Lower lobe of right lung (tissue), 2 donors: ENCODE results near the gene AKIRIN2. TPM values are rescaled to one million over a fixed set of nuclear protein-coding genes. Genes with fewer than 3 reads are reported as not detected.
"Not testable (repeated sequence)": the region's sequence is repeated elsewhere in the genome, so short reads cannot be mapped to it uniquely, and the experiment has no call there.

ENCODE experiments used
- ATAC-seq, 2 donors: fragments of 200-7000 bp; cut with Tn5 transposase; one replicate each; pipeline ENCODE4 v1.9.1; 2020 to 2022; ENCODE audit warnings: mild to moderate bottlenecking in 2 of 2, moderate library complexity in 2 of 2
- DNase-seq: peaks from one replicate; pipeline ENCODE4 v3.0.0-alpha.2; 2020
- H3K27ac ChIP-seq: fragments of 200-600 bp; one replicate; pipeline ENCODE4 v1.8.0; 2022
- H3K27me3 ChIP-seq: fragments of 200-600 bp; one replicate; pipeline ENCODE4 v1.8.0; 2022; ENCODE audit warnings: low read depth
- H3K36me3 ChIP-seq: fragments of 200-600 bp; one replicate; pipeline ENCODE4 v1.8.0; 2022; ENCODE audit warnings: mild to moderate bottlenecking
- H3K4me1 ChIP-seq: fragments of 200-600 bp; one replicate; pipeline ENCODE4 v1.8.0; 2022
- H3K4me3 ChIP-seq: fragments of 200-600 bp; one replicate; pipeline ENCODE4 v1.8.0; 2022; ENCODE audit warnings: mild to moderate bottlenecking
- H3K9me3 ChIP-seq: fragments of 200-600 bp; one replicate; pipeline ENCODE4 v1.8.0; 2022
- CTCF ChIP-seq: fragments of 200-600 bp; IDR thresholded peaks from one replicate; pipeline ENCODE4 v1.8.0; 2022; ENCODE audit warnings: antibody characterized with exemption, mild to moderate bottlenecking
- intact Hi-C: fragments of 100-400 bp; cut with DNase I; formaldehyde crosslinking; loops from one replicate; pipeline ENCODE4 v1.11.0; 2022
- total RNA-seq: library from RNA; stranded (reverse); fragmentation: NEBNext Ultra II Directional; extraction: Animal tissue kit (Norgen Biotek cat#: 25700); gene quantifications from one replicate; pipeline ENCODE4 v1.2.1, GENCODE V29; 2021
- donor health status: DM: no; HTN: yes; CAD: no; lungs with severe emphysema.

Gene AKIRIN2
- total RNA-seq, 1 donor from 2014 or later, result 67.6 TPM

- no peaks in the 10 kb centered on the region for H3K4me1 ChIP-seq
- no peaks in the 10 kb centered on the region for H3K27me3 ChIP-seq
- H3K9me3 ChIP-seq, result no peaks in the 10 kb centered on the region
- ATAC-seq (no peak), DNase-seq (no peak)
- H3K36me3 ChIP-seq, result no peaks in the 10 kb centered on the region
- no peak for TF ChIP-seq CTCF
- intact Hi-C loops, result no loop called here
- no peak overlapping the region for H3K27ac ChIP-seq
- H3K4me3 ChIP-seq, result no peak overlapping the region
Observed at GRCh38 chr6:87710090-87710489, 8.1 kb upstream of the AKIRIN2 start.

- H3K4me1 ChIP-seq, H3K36me3 ChIP-seq, ATAC-seq, H3K27ac ChIP-seq, H3K9me3 ChIP-seq, H3K4me3 ChIP-seq, intact Hi-C loops, H3K27me3 ChIP-seq, DNase-seq: not testable (repeated sequence)
Observed at GRCh38 chr6:87708581-87709427, 6.8 kb upstream of the AKIRIN2 start.

DNA sequence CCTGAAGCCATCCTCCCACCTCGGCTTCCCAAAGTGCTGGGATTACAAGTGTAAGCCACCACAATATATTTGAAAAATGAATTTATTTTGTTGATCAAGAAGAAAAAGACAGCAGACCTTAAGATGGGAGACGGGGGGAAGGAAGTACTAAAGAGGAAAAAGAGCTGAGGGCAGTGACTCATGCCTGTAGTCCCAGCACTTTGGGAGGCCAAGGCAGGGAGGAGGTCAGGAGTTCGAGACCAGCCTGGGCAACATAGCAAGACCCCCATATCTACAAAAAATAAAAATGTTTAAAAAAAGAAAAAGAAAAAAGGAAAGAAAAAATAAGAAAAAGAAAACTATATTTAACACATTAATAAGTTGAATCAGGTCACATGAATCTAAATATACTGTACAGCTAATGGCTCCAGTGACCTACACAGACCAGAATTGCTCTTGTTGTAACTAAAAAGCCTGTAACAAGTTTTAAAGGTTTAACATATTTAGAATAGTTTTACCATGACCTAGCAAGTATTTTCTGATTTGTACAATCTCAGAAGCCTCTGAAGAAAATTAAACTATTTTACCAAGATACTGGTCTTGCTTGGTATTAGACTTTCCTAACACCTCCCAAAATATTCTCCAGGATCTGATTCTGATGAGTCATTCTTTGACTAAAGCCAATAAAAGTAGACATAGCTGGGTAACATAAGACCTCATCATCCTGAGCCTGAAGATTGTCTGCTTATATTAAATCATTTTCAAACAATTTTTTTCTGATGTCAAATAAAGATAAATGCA lies 4.3 kb upstream of the AKIRIN2 start:
- intact Hi-C loops, result no loop called here
- no peak for TF ChIP-seq CTCF
- H3K4me1 ChIP-seq, result peaks cover 7% of the 10 kb centered on the region
- no peak overlapping the region for H3K4me3 ChIP-seq
- ATAC-seq (no peak), DNase-seq (no peak)
- H3K36me3 ChIP-seq, result no peaks in the 10 kb centered on the region
- no peaks in the 10 kb centered on the region for H3K27me3 ChIP-seq
- H3K9me3 ChIP-seq, result no peaks in the 10 kb centered on the region
- no peak overlapping the region for H3K27ac ChIP-seq

DNA sequence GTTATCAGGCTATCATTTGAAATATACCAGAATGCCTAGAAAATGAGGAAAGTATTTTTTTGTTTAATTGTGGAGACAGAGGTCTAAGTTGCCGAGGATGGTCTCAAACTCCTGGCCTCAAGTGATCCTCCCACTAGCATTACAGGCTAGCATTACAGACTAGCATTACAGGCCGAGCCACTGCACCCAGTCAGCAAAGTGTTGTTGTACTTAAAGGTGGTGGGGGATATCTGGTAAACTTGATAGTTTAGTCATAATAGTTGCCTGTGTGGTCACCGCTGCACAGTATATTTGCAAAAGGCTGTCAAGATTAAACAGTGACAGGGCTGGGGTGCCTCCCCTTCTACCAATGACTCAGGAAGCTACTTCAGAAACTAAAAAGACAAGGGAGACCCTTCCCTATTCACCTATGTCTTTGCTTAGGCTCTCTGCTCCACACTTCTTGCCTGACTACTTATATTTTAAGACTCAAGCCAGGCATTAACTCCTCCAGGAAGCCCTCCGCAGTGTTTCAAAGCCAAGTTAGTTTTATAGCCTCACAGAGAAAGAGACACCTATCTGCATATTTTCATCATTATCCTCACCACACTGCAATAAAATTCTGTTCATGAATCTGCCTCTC lies 3.1 kb upstream of the AKIRIN2 start:
- no peaks in the 10 kb centered on the region for H3K36me3 ChIP-seq
- ATAC-seq (no peak), DNase-seq (no peak)
- H3K27ac ChIP-seq, result no peak overlapping the region
- TF ChIP-seq CTCF, result no peak
- peaks cover 7% of the 10 kb centered on the region for H3K4me1 ChIP-seq
- H3K4me3 ChIP-seq, result no peak overlapping the region
- no peaks in the 10 kb centered on the region for H3K27me3 ChIP-seq
- intact Hi-C loops, result no loop called here
- no peaks in the 10 kb centered on the region for H3K9me3 ChIP-seq

DNA sequence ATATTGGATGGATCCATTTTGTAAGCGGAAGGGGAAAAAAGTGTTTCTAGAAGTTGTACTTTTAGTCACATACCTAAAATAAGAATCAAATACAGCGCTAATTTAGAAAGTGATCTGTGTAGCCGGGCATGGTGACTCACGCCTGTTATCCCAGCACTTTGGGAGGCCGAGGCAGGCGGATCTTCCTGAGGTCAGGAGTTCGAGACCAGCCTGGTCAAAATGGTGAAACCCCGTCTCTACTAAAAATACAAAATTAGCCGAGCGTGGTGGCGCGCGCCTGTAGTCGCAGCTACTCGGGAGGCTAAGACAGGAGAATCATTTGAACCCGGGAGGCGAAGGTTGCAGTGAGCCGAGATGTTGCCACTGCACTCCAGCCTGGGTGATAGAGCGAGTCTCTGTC lies 1.0 kb upstream of the AKIRIN2 start:
- H3K27ac ChIP-seq, result peak overlapping the region; percentile 97
- intact Hi-C loops, H3K9me3 ChIP-seq, H3K27me3 ChIP-seq, DNase-seq, H3K36me3 ChIP-seq, ATAC-seq: not testable (repeated sequence)
- H3K4me3 ChIP-seq, result peak overlapping the region; percentile 78
- H3K4me1 ChIP-seq, result peaks cover 12% of the 10 kb centered on the region

DNA sequence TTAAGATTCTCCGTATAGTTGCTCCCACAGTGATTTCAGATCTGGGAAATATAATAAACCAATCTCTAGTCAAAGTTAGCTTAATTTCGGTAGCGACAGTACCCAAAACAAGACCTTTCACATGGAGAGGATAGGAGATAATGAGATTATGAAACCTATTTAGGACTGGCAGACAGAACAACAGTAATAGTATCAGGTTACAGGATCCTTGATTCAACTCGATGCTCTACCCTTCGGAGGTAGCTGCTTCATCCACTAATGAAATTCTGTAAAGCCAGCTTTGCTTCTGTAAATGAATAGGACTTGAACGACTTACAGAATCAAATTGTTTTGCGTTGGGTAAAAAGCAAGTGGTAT lies 534 bp upstream of the AKIRIN2 start:
- Histone ChIP-seq H3K36me3 (no peaks in the 10 kb centered on the region), H3K4me3 (peak overlapping the region; percentile 78), H3K9me3 (no peaks in the 10 kb centered on the region), H3K4me1 (peaks cover 17% of the 10 kb centered on the region), H3K27me3 (no peaks in the 10 kb centered on the region), H3K27ac (peak overlapping the region; percentile 97)
- ATAC-seq (peak in 1 of 2 donors; percentile 1), DNase-seq (no peak)
- TF ChIP-seq CTCF, result no peak
- intact Hi-C loops, result no loop called here
